Neural cell (in vitro differentiated cells): ENCODE data around the gene EMP3. TPM values are rescaled to one million over a fixed set of nuclear protein-coding genes. Genes with fewer than 3 reads are reported as not detected.

Source experiments
- H2AFZ ChIP-seq: fragments of 200-600, 300-800 bp; sonication (generic), shearing (Covaris generic); 2 replicates; pipeline ENCODE4 v1.6.0; 2014; ENCODE audit warnings: low read depth, mild to moderate bottlenecking, antibody characterized with exemption, low read length, moderate library complexity
- H3F3A ChIP-seq: fragments of 200-600 bp; shearing (Covaris generic); 2 replicates; pipeline ENCODE4 v1.6.1; 2016; ENCODE audit warnings: mild to moderate bottlenecking, moderate library complexity, mixed read lengths, antibody characterized with exemption, low read length; ENCODE audit not compliant: insufficient read depth, poor library complexity, severe bottlenecking
- H3K27ac ChIP-seq: fragments of 200-600, 300-800 bp; sonication (generic), shearing (Covaris generic); 2 replicates; pipeline ENCODE4 v1.5.1; 2014; ENCODE audit warnings: mild to moderate bottlenecking, low read length, moderate library complexity
- H3K27me3 ChIP-seq: fragments of 300-800, 200-600 bp; sonication (generic), shearing (Covaris generic); 2 replicates; pipeline ENCODE4 v1.6.0; 2014; ENCODE audit warnings: mild to moderate bottlenecking, low read depth, low read length, moderate library complexity; ENCODE audit not compliant: insufficient read depth
- H3K36me3 ChIP-seq: fragments of 300-800, 200-600 bp; sonication (generic), shearing (Covaris generic); 2 replicates; pipeline ENCODE4 v1.5.1; 2014; ENCODE audit warnings: mild to moderate bottlenecking, antibody characterized with exemption, low read length, moderate library complexity; ENCODE audit not compliant: insufficient read depth
- H3K4me2 ChIP-seq: fragments of 300-800, 200-600 bp; sonication (generic), shearing (Covaris generic); 2 replicates; pipeline ENCODE4 v1.6.0; 2014; ENCODE audit warnings: mild to moderate bottlenecking, low read length
- H3K4me3 ChIP-seq: fragments of 300-800, 200-600 bp; sonication (generic), shearing (Covaris generic); 2 replicates; pipeline ENCODE4 v1.5.1; 2014; ENCODE audit warnings: mild to moderate bottlenecking, low read length, moderate library complexity
- H3K79me2 ChIP-seq: fragments of 200-600 bp; shearing (Covaris generic); replicated peaks from 2 replicates; pipeline ENCODE4 v1.6.0; 2014; ENCODE audit warnings: mild to moderate bottlenecking, low read length, moderate library complexity; ENCODE audit not compliant: insufficient read depth
- H3K9ac ChIP-seq: fragments of 300-800, 200-600 bp; sonication (generic), shearing (Covaris generic); 2 replicates; pipeline ENCODE4 v1.6.1; 2016; ENCODE audit warnings: mild to moderate bottlenecking, low read length, mixed read lengths
- H3K9me2 ChIP-seq: fragments of 200-600 bp; shearing (Covaris generic); 2 replicates; pipeline ENCODE4 v1.6.1; 2016; ENCODE audit warnings: mild to moderate bottlenecking, low read length, mixed read lengths; ENCODE audit not compliant: insufficient read depth
- H3K9me3 ChIP-seq: fragments of 200-600, 300-800 bp; sonication (generic), shearing (Covaris generic); 2 replicates; pipeline ENCODE4 v1.6.1; 2016; ENCODE audit warnings: mild to moderate bottlenecking, mixed run types, low read length, moderate library complexity, mixed read lengths
- H4K20me1 ChIP-seq: fragments of 200-600 bp; shearing (Covaris generic); 2 replicates; pipeline ENCODE4 v1.6.1; 2016; ENCODE audit warnings: mild to moderate bottlenecking, mixed run types; ENCODE audit not compliant: insufficient read depth
- EP300 ChIP-seq: fragments of 450-650 bp; conservative IDR thresholded peaks from 2 replicates; pipeline ENCODE4 v1.6.1; 2014; ENCODE audit warnings: antibody characterized with exemption, mild to moderate bottlenecking, moderate library complexity; ENCODE audit not compliant: poor library complexity, severe bottlenecking
- EZH2 ChIP-seq: fragments of 200-600, 300-800 bp; shearing (Covaris generic), sonication (generic); IDR thresholded peaks from 2 replicates; pipeline ENCODE4 v1.6.1; 2014; ENCODE audit warnings: antibody characterized with exemption, low read length, borderline replicate concordance, mild to moderate bottlenecking; ENCODE audit not compliant: insufficient read depth, poor library complexity, severe bottlenecking
- MXI1 ChIP-seq: fragments of 450-650 bp; conservative IDR thresholded peaks from 2 replicates; pipeline ENCODE4 v1.6.1; 2014; ENCODE audit warnings: antibody characterized with exemption, mild to moderate bottlenecking; ENCODE audit not compliant: poor library complexity, severe bottlenecking
- POLR2AphosphoS5 ChIP-seq: IDR thresholded peaks from 2 replicates; pipeline ENCODE4 v1.6.1; 2012
- RAD21 ChIP-seq: fragments of 450-650 bp; conservative IDR thresholded peaks from 2 replicates; pipeline ENCODE4 v1.6.1; 2014; ENCODE audit warnings: antibody characterized with exemption, mild to moderate bottlenecking, moderate library complexity
- SMC3 ChIP-seq: fragments of 450-650 bp; conservative IDR thresholded peaks from 2 replicates; pipeline ENCODE4 v1.6.1; 2014; ENCODE audit warnings: antibody characterized with exemption, mild to moderate bottlenecking, moderate library complexity; ENCODE audit not compliant: poor library complexity
- TAF1 ChIP-seq: IDR thresholded peaks from 2 replicates; pipeline ENCODE4 v1.6.1; 2012; ENCODE audit warnings: low read depth
- polyA plus RNA-seq: library from polyadenylated mRNA; depleted of rRNA; stranded (reverse); fragments of >200 nt; gene quantifications from 2 replicates; pipeline ENCODE4 v1.2.3, GENCODE V29; 2014
- TF ChIP-seq, protein P1 (sequence below): IDR thresholded peaks from 2 replicates; pipeline ENCODE4 v1.6.1; 2012; ENCODE audit warnings: borderline replicate concordance
- TF ChIP-seq, protein P2 (sequence below): fragments of 450-650 bp; IDR thresholded peaks from 2 replicates; pipeline ENCODE4 v1.5.1; 2014; ENCODE audit warnings: antibody characterized with exemption, mild to moderate bottlenecking, moderate library complexity; ENCODE audit not compliant: poor library complexity, severe bottlenecking

Gene EMP3
- polyA plus RNA-seq, 1 donor from 2014 or later: not detected

GRCh38 chr19:48338802-48339503, 13.6 kb downstream of the EMP3 start:
- no peaks in the 10 kb centered on the region for H3K27me3 ChIP-seq
- no peak overlapping the region for H3K4me3 ChIP-seq
- H3K36me3 ChIP-seq: no peaks in the 10 kb centered on the region
- no peaks in the 10 kb centered on the region for H3K9me3 ChIP-seq
- H3K79me2 ChIP-seq: no peaks in the 10 kb centered on the region
- no peaks in the 10 kb centered on the region for H3K9me2 ChIP-seq
- no peaks in the 10 kb centered on the region for H4K20me1 ChIP-seq
- no peak overlapping the region for H3K9ac ChIP-seq
- H2AFZ ChIP-seq: no peak overlapping the region
- TF ChIP-seq SMC3 (no peak), RAD21 (no peak), EP300 (no peak), MXI1 (no peak), POLR2AphosphoS5 (no peak), EZH2 (no peak), TAF1 (no peak)
- TF ChIP-seq, protein P1, sequence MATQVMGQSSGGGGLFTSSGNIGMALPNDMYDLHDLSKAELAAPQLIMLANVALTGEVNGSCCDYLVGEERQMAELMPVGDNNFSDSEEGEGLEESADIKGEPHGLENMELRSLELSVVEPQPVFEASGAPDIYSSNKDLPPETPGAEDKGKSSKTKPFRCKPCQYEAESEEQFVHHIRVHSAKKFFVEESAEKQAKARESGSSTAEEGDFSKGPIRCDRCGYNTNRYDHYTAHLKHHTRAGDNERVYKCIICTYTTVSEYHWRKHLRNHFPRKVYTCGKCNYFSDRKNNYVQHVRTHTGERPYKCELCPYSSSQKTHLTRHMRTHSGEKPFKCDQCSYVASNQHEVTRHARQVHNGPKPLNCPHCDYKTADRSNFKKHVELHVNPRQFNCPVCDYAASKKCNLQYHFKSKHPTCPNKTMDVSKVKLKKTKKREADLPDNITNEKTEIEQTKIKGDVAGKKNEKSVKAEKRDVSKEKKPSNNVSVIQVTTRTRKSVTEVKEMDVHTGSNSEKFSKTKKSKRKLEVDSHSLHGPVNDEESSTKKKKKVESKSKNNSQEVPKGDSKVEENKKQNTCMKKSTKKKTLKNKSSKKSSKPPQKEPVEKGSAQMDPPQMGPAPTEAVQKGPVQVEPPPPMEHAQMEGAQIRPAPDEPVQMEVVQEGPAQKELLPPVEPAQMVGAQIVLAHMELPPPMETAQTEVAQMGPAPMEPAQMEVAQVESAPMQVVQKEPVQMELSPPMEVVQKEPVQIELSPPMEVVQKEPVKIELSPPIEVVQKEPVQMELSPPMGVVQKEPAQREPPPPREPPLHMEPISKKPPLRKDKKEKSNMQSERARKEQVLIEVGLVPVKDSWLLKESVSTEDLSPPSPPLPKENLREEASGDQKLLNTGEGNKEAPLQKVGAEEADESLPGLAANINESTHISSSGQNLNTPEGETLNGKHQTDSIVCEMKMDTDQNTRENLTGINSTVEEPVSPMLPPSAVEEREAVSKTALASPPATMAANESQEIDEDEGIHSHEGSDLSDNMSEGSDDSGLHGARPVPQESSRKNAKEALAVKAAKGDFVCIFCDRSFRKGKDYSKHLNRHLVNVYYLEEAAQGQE: no peak
- TF ChIP-seq, protein P2, sequence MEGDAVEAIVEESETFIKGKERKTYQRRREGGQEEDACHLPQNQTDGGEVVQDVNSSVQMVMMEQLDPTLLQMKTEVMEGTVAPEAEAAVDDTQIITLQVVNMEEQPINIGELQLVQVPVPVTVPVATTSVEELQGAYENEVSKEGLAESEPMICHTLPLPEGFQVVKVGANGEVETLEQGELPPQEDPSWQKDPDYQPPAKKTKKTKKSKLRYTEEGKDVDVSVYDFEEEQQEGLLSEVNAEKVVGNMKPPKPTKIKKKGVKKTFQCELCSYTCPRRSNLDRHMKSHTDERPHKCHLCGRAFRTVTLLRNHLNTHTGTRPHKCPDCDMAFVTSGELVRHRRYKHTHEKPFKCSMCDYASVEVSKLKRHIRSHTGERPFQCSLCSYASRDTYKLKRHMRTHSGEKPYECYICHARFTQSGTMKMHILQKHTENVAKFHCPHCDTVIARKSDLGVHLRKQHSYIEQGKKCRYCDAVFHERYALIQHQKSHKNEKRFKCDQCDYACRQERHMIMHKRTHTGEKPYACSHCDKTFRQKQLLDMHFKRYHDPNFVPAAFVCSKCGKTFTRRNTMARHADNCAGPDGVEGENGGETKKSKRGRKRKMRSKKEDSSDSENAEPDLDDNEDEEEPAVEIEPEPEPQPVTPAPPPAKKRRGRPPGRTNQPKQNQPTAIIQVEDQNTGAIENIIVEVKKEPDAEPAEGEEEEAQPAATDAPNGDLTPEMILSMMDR: no peak
- no peak overlapping the region for H3K4me2 ChIP-seq
- no peak overlapping the region for H3K27ac ChIP-seq
- H3F3A ChIP-seq: no peaks in the 10 kb centered on the region

- no peaks in the 10 kb centered on the region for H4K20me1 ChIP-seq
- no peak overlapping the region for H3K27ac ChIP-seq
- no peak overlapping the region for H3K4me2 ChIP-seq
- H3K9ac ChIP-seq: no peak overlapping the region
- no peaks in the 10 kb centered on the region for H3K27me3 ChIP-seq
- no peak overlapping the region for H2AFZ ChIP-seq
- no peaks in the 10 kb centered on the region for H3F3A ChIP-seq
- no peaks in the 10 kb centered on the region for H3K9me3 ChIP-seq
- no peaks in the 10 kb centered on the region for H3K9me2 ChIP-seq
- H3K4me3 ChIP-seq: no peak overlapping the region
- H3K79me2 ChIP-seq: no peaks in the 10 kb centered on the region
- no peaks in the 10 kb centered on the region for H3K36me3 ChIP-seq
- TF ChIP-seq, protein P1: no peak
- TF ChIP-seq MXI1: no peak
- no peak for TF ChIP-seq EP300
- TF ChIP-seq EZH2: no peak
- no peak for TF ChIP-seq RAD21
- TF ChIP-seq TAF1: no peak
- TF ChIP-seq POLR2AphosphoS5: no peak
- TF ChIP-seq, protein P2: no peak
- no peak for TF ChIP-seq SMC3
Observed at GRCh38 chr19:48340995-48341394, 15.6 kb downstream of the EMP3 start.
